Subcutaneous adipose tissue (tissue), 4 donors: ENCODE results near the gene IGSF3. TPM values are rescaled to one million over a fixed set of nuclear protein-coding genes. Genes with fewer than 3 reads are reported as not detected.

ENCODE experiments used
- total RNA-seq, 4 donors: library from RNA; depleted of rRNA; stranded (reverse); fragments of >200 nt; gene quantifications; one replicate each; pipeline ENCODE4 v1.1.0, GENCODE V29; 2016
- TF ChIP-seq, protein P1 (sequence below): fragments of 450-650 bp; IDR thresholded peaks from one replicate; pipeline ENCODE4 v1.5.1; 2016; ENCODE audit warnings: low read depth, mild to moderate bottlenecking, control low read depth, antibody characterized with exemption, moderate library complexity

Gene IGSF3
- 1 to 10 TPM; 1.5 to 2.2 (median 1.8) TPM for total RNA-seq

DNA sequence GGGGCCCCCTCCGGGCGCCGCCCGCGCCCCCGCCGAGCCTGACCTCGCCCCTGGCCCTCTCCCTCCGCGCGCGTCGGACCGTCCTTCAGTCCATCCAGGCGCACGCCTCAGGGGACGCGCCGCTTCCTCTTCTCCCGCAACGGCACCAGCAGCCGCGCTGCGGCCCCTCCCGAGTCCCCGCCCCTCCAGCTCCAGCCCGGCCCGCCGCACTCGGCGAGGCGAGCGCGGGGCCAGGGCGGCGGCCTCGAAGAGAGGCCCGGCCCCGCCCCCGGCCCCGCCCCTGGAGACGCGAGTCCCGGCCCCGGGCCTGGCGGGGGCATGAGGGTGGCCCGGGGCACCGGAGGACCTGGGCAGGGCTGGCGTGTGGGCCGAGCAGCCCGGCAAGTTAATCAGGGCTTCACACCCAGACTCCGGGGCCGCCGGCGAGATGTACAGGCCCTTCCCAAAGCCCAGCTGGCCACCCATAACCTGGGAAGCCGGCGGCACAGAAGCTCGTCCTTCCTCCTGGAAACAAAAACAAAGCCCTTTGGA, at the start of gene IGSF3:
TSS of gene IGSF3 (minus strand) at position 159 of the 531 bp plus-strand sequence. CDS start 1,407 bp downstream, outside the sequence.
- TF ChIP-seq, protein P1, sequence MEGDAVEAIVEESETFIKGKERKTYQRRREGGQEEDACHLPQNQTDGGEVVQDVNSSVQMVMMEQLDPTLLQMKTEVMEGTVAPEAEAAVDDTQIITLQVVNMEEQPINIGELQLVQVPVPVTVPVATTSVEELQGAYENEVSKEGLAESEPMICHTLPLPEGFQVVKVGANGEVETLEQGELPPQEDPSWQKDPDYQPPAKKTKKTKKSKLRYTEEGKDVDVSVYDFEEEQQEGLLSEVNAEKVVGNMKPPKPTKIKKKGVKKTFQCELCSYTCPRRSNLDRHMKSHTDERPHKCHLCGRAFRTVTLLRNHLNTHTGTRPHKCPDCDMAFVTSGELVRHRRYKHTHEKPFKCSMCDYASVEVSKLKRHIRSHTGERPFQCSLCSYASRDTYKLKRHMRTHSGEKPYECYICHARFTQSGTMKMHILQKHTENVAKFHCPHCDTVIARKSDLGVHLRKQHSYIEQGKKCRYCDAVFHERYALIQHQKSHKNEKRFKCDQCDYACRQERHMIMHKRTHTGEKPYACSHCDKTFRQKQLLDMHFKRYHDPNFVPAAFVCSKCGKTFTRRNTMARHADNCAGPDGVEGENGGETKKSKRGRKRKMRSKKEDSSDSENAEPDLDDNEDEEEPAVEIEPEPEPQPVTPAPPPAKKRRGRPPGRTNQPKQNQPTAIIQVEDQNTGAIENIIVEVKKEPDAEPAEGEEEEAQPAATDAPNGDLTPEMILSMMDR: no peak

GRCh38 chr1:116717318-116717717, 49.8 kb upstream of the IGSF3 start:
- TF ChIP-seq, protein P1: no peak

GRCh38 chr1:116716391-116716790, 48.9 kb upstream of the IGSF3 start:
- TF ChIP-seq, protein P1: no peak

- TF ChIP-seq, protein P1: no peak
Observed at GRCh38 chr1:116713474-116713873, 45.9 kb upstream of the IGSF3 start.

DNA sequence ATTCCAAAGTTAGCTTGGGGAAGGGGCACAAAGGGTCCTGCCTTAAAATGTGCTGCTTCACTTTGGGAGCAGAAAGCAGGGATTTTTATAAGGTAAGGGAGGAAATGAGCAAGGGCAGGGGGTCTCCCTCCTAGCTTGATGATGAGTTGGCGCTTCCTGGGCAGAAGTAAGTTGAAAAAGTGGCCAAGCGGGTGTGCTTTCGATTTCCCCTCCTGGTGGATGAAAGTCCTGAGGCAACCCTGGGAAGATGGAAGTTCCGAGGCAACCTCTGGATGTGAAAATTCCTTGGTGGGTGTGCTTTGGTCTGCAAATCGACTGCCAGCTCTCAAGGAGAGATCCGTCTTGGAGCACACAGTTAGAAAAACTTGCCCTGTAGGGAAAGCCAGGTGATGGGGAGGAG, 45.0 kb upstream of the IGSF3 start:
- TF ChIP-seq, protein P1: no peak

- TF ChIP-seq, protein P1: no peak
Observed at GRCh38 chr1:116711263-116711840, 43.8 kb upstream of the IGSF3 start.

DNA sequence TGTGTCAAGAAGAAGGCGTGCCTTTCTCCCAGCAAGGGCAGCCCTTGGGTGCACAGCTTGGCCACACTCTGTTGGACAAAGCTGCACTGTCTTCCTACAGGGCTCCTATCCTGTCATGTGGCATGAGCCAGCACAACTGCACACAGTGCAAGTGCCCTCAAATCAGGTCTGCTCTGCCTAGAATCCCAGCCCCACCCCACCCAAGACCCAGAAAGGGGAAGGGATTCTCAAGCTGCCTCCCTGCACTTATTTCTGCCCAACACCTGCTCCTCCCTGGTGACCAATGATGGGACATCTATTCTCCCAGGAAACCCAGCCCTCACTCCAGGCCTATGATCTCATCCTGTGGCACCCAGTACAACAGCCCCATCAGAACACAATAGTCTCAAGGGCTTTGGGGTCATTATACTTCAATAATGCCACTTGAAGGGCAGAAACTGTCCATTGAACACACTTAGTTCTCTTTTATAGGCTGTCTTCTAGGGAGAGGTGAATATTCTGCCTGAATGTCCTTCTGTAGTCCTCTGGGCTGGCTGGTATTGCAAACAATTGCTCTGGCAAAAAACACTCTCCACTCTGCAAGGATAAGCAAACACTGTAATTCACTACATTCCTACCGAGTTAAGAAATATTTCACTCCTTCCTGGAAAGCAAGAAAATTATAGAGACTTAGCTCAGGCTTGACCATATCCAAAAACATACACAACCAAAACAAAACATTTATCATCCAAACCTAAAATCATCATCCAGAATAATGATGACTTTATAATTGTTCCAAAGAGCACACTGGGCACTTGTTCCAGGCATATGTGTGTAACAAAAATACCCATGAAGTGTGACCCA, 43.1 kb upstream of the IGSF3 start:
- TF ChIP-seq, protein P1: no peak
